C4-2B (cell line): ENCODE results near the gene RNF115.
A peak's percentile ranks its signal among the peaks of the same experiment; 100 is the strongest.

Experiments
- H3K27ac ChIP-seq: fragments of 450-650 bp; 2 replicates; pipeline ENCODE4 v1.5.1; 2017
- ZFX ChIP-seq: fragments of 450-650 bp; IDR thresholded peaks from 2 replicates; pipeline ENCODE4 v1.6.1; 2017
- TF ChIP-seq, protein P1 (sequence below): fragments of 450-650 bp; conservative IDR thresholded peaks from 2 replicates; pipeline ENCODE4 v1.5.1; 2017; ENCODE audit warnings: mild to moderate bottlenecking

The RNF115 gene

DNA sequence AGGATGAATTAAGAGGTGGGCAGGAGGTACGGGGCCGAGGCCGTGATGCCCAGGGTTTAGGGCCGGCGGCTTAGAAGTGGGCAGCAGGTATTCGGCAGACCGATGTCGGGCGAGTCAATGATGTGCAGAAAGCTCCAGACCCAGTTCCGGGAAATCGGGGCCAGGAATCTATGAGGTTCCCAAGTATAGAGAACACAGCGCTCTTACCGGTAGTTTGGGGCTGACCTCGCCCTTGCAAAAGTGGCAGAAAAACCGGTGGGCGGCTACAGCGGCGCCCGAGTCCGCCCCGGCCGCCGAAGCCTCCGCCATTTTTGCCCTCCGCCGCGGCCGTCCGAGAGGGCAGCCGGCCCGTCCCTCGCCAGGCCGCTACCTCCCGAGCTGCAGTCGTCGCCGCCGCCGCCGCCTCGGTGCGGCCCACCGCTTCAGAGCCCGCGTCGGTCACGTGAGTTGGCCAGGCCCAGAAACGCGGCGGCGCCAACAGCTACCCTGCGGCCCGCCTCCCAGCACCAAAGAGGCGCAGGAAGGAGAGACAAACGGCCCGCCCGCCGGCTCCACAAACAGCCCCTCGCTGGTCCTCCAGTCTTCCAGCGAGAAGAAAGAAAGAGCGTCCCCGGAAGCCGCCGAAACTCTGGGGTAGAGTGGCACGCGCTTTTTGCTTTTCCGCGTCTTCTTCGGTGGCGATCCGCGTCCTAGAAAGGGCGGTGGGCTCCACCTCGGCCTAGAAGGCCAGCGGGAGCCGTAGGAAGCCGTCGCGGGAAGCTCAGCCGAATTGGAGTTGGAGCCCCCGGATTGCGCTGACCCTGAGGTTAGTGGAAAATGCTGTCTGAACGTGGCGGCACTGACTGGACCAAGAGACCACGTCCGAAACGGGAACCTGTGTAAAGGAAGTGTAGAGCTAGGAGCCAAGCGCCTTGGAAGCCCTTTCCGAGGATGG lies at the start of gene RNF115, which contains the start of gene POLR3C:
RNF115 (minus strand) TSS at position 531 of the 934 bp plus-strand sequence; CDS start at position 309, 222 bp downstream.
POLR3C (plus strand) TSS at position 636 of the 934 bp plus-strand sequence. CDS start 1,577 bp downstream, outside the sequence.
- H3K27ac ChIP-seq: peak within 1 kb of the TSS; percentile 81
- TF ChIP-seq ZFX: peak; percentile 93
- TF ChIP-seq, protein P1, sequence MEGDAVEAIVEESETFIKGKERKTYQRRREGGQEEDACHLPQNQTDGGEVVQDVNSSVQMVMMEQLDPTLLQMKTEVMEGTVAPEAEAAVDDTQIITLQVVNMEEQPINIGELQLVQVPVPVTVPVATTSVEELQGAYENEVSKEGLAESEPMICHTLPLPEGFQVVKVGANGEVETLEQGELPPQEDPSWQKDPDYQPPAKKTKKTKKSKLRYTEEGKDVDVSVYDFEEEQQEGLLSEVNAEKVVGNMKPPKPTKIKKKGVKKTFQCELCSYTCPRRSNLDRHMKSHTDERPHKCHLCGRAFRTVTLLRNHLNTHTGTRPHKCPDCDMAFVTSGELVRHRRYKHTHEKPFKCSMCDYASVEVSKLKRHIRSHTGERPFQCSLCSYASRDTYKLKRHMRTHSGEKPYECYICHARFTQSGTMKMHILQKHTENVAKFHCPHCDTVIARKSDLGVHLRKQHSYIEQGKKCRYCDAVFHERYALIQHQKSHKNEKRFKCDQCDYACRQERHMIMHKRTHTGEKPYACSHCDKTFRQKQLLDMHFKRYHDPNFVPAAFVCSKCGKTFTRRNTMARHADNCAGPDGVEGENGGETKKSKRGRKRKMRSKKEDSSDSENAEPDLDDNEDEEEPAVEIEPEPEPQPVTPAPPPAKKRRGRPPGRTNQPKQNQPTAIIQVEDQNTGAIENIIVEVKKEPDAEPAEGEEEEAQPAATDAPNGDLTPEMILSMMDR: no peak; the same call in 1 of the 2 replicates

DNA sequence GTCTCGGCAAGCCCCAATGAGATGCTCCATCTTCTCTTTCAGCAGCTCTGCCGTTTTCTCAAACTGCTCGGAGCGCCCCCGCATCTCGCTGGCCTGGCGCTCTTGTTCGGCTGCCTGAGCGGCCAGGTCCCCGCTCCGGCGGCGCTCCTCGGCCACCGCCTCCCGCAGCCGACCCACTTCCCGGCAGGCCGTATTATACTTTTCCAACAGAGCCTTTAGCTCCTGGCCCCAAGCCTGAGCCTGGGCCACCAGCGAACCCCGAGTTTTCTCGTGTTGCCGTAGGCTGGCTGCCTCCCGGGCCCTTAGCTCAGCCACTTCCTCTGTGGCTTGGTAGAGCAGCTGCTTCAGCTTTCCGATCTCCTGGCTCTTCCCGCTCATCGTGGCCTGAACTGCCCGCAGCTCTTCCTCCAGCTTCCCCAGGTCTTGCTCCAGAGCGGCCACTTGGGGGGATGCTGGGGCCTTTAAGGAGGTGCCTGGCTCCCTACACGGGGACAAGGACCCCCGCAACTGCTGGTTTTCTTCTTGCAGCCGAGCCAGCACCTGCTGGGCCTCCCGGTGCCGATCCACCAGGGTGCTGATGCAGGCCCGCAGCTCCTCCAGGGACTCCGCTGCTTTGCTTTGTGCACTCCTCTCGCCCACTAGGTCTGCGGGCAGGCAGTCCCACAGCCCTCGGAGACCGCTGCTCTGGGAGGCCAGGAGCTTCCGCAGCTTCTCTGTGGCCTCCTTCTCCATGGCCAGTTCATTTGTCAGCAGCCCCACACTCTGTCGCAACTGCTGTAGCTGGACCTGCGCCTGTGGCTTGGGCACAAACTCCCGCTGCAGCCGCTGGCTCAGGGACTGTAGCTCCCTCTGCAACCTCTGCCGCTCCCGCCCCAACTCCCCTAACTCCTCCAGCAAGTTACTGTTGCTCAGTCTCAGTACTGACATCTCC lies 48.4 kb upstream of the RNF115 start:
- TF ChIP-seq, protein P1: no peak
- no peak for TF ChIP-seq ZFX
- no peak overlapping the region for H3K27ac ChIP-seq

DNA sequence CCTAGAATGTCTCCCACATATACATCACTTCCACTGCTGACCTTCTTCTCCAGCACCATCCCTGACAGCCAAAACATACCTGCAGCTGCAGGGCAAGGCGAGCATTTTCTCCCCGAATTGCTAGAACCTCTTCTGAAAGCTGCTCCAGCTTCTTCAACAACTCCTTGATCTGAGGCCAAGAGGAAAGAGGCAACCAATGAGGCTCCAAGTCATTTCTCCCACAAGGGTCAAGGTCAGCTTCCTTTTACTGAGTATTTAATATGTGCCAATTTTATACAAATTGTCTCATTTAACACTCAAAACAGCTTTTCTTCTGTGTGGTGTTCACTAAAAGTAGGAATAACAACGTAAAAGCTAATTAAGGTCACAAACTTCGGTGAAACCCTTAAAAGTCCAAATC lies 44.3 kb upstream of the RNF115 start:
- H3K27ac ChIP-seq: no peak overlapping the region
- TF ChIP-seq, protein P1: no peak
- TF ChIP-seq ZFX: no peak

DNA sequence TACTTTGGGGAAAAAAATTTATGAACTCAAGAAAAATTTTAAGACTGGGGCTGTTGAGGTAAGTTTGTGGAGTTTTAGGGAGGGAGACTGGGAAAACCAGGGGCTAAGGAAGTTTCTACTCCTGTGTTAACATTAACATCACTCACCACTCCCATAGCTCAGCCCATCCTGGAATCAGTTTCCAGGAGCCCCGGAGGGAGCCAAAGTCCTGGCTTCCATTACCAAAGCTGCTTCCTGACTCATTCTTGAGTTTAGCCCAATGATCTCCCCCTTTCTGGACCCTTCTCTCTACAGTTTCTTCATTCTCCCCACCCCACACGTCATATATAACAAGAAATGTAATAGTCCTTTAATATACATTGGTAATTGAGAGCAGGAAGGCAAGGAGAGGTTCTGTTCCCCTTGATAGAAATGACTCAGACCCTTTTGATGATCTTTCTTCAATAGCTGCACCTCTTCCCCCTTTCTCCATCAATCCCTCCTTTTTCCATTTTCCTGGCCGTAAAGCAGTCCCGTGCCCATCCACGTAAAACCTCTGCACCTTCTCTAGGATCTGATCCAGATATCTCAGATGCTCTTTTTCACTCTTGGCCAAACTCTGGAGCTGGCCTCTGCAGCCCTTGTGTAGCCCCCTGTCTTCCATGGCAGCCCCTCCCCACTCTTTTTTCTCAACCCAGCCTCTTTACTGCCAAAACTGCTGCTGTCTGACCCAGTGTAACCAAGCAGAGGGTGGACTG lies 39.6 kb upstream of the RNF115 start:
- H3K27ac ChIP-seq: no peak overlapping the region
- no peak for TF ChIP-seq ZFX
- TF ChIP-seq, protein P1: no peak

DNA sequence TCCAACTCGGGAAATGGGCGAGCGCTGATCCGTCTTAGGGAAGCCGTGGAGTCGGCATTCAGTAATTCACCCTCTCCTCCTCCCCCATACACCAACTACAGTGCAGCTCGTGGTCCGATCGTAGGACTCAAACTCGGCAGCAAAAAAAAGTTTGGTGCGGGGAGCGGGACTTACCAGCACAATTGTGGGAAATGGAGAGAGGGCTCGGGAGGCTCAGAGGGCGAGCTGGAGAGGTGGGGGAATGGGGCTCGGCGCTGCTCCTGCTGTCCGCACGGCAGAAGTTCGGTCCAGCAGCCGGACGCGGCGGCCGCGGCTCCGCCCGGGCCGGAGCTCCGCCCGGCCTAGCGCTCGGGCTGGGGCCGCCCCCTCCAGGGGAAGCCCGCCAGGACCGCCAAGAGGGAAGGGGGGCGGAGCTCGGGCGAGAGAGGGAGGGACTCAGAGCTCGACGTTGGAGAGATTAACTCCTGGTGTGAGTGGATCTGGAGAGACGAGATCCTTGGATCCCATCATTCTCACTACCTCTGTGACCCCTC lies 35.7 kb upstream of the RNF115 start:
- TF ChIP-seq, protein P1: no peak; the same call in 1 of the 2 replicates
- no peak for TF ChIP-seq ZFX
- peak overlapping the region; percentile 71 for H3K27ac ChIP-seq

DNA sequence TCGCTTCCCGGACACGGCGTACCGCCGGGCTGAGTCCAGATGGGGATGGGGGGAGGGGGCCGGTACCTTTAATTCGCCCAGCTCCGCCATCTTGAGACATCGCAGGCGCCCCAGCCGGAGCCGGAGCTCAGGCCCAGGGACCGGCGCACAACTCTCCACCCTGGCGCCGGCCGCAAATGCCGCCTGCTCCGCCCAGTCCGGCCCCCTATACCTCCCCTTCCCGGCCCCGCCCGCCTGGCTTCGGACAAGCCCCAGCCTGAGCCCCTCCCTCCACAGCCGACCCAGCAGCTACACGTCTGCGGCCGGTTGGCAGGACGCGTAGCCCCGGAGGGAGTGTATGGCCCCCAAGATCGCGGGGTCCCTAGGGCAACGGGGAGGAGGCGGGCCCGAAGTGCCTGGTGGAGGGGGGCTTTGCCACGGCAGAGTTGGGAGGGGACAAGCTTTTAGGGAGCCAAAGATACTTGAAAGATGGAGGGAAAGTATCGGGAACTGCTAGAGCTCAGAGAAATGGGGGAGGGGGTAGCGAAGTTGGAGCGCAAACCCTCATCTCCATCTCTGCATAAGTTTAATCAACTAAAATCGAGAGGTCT lies 35.1 kb upstream of the RNF115 start, which contains the start of gene PIAS3:
PIAS3 (minus strand) TSS at position 181 of the 590 bp plus-strand sequence; CDS start at position 90, 91 bp downstream.
- TF ChIP-seq ZFX: no peak
- TF ChIP-seq, protein P1: no peak
- H3K27ac ChIP-seq: peak within 1 kb of the TSS; percentile 71
